Ovary (tissue), 9 donors: Measurements from ENCODE around the gene KLRC3. TPM values are rescaled to one million over a fixed set of nuclear protein-coding genes. Genes with fewer than 3 reads are reported as not detected.

ENCODE experiments used
- DNase-seq, 5 donors: peaks; one replicate each; pipeline ENCODE4 v3.0.0-alpha.2; 2019 to 2020
- H3K27ac ChIP-seq, 2 donors: fragments of 200-600 bp; one replicate each; pipeline versions ENCODE4 v1.5.1 to v1.8.0; 2019 to 2022
- H3K27me3 ChIP-seq: fragments of 200-600 bp; one replicate; pipeline ENCODE4 v1.8.0; 2022
- H3K36me3 ChIP-seq: fragments of 200-600 bp; sonication (generic); one replicate; pipeline ENCODE4 v1.5.1; 2019
- H3K4me1 ChIP-seq: one replicate; pipeline ENCODE4 v1.8.1; 2013; ENCODE audit warnings: mild to moderate bottlenecking, moderate library complexity; ENCODE audit not compliant: insufficient read depth
- H3K4me3 ChIP-seq: fragments of 200-600 bp; sonication (generic); one replicate; pipeline ENCODE4 v1.5.1; 2017
- H3K9me3 ChIP-seq, 2 donors: fragments of 200-600 bp in 1 of 2; sonication (generic) in 1 of 2; one replicate each; pipeline versions ENCODE4 v1.5.1 to v1.8.1; 2013 to 2019; ENCODE audit warnings: mild to moderate bottlenecking in 1 of 2, moderate library complexity in 1 of 2
- CTCF ChIP-seq, 3 donors: fragments of 450-650 bp in 2 of 3; fragments of 200-600 bp in 1 of 3; IDR thresholded peaks; one replicate each; pipeline versions ENCODE4 v1.5.1 to v1.8.0; 2016 to 2022; ENCODE audit warnings: antibody characterized with exemption in 3 of 3, mild to moderate bottlenecking in 1 of 3
- EP300 ChIP-seq: sonication (generic); formaldehyde crosslinking; IDR thresholded peaks from one replicate; pipeline ENCODE4 v1.6.1; 2017; ENCODE audit warnings: antibody characterized with exemption
- POLR2A ChIP-seq: fragments of 450-650 bp; IDR thresholded peaks from one replicate; pipeline ENCODE4 v1.6.1; 2017; ENCODE audit warnings: antibody characterized with exemption, mild to moderate bottlenecking, moderate library complexity
- WGBS, 3 donors: extraction: QIAGEN DNeasy Blood & Tissue Kit in 1 of 3; methylation state at CpG; one replicate each; pipeline versions ENCODE4 v1.1.5 to v1.1.7; 2013 to 2017; 5-methylcytosine and 5-hydroxymethylcytosine counted together
- intact Hi-C, 4 donors: fragments of 100-400 bp; cut with DNase I; formaldehyde crosslinking; loops; one replicate each; pipeline versions ENCODE4 v1.11.0 to v1.15.1; 2022 to 2023
- polyA plus RNA-seq, 2 donors: library from polyadenylated mRNA; stranded (reverse); fragments of 200-250 nt in 1 of 2; fragments of 350-450 nt in 1 of 2; fragmentation: Illumina TruSeq in 1 of 2; extraction: RNeasy Lipid Tissue Mini Kit (QIAGEN cat#74804) in 1 of 2; gene quantifications; one replicate each; pipeline ENCODE4 v1.2.3, GENCODE V29; 2013 to 2014
- total RNA-seq, 7 donors: library from RNA; depleted of rRNA in 2 of 7; stranded (reverse); fragments of >200 nt in 2 of 7; fragmentation: NEBNext Ultra II Directional in 3 of 7; extraction: Animal tissue kit (Norgen Biotek cat#: 25700) in 3 of 7; gene quantifications; one replicate each; pipeline versions ENCODE4 v1.1.0 to v1.2.4, GENCODE V29; 2016 to 2023
- donor health status: DM: no; HTN: no; CAD: no; lungs with moderate emphysema.
- donor health status: DM: no; HTN: no; CAD: no.
- donor health status: Bipolar disorder and iron deficiency.
- donor health status: DM: yes; HTN: yes; CAD: no.
- donor health status: DM: no; HTN: no; CAD: no.
- donor health status: DM: yes; HTN: yes; CAD: no.

KLRC3 gene
- total and polyA plus RNA-seq, 9 donors, result 0.19 to 0.90 (median 0.65) TPM; not detected in 5

GRCh38 chr12:10406725-10407124 lies 13.7 kb downstream of the KLRC3 start:
- H3K9me3 ChIP-seq, result no peaks in the 10 kb centered on the region
- DNase-seq, result no peak
- no peaks in the 10 kb centered on the region for H3K27me3 ChIP-seq
- H3K27ac ChIP-seq, result no peak overlapping the region
- no peaks in the 10 kb centered on the region for H3K4me1 ChIP-seq
- intact Hi-C loops, result no loop called here
- WGBS, 3 donors, result 80 to 89% (median 81%) methylated on average over 4 of the region's 4 CpGs
- no peak overlapping the region for H3K4me3 ChIP-seq
- no peak for TF ChIP-seq EP300
- no peak for TF ChIP-seq POLR2A
- no peak for TF ChIP-seq CTCF (IDR thresholded peaks at IDR 0.05)
- H3K36me3 ChIP-seq, result no peaks in the 10 kb centered on the region

- no peaks in the 10 kb centered on the region for H3K27me3 ChIP-seq
- 92 to 94% (median 93%) methylated on average over 5 of the region's 5 CpGs for WGBS, 3 donors
- H3K4me1 ChIP-seq, result no peaks in the 10 kb centered on the region
- TF ChIP-seq EP300 (no peak), POLR2A (no peak), CTCF (IDR thresholded peaks at IDR 0.05) (no peak)
- no peak overlapping the region for H3K27ac ChIP-seq
- H3K4me3 ChIP-seq, result no peak overlapping the region
- H3K36me3 ChIP-seq, result no peaks in the 10 kb centered on the region
- no peak for DNase-seq
- H3K9me3 ChIP-seq, result no peaks in the 10 kb centered on the region
- intact Hi-C loops, result no loop called here
Observed at GRCh38 chr12:10405294-10405693, 15.1 kb downstream of the KLRC3 start.

GRCh38 chr12:10404798-10405197 lies 15.6 kb downstream of the KLRC3 start:
- Histone ChIP-seq H3K36me3 (no peaks in the 10 kb centered on the region), H3K4me1 (no peaks in the 10 kb centered on the region)

GRCh38 chr12:10400829-10401228 lies 19.6 kb downstream of the KLRC3 start:
- Histone ChIP-seq H3K4me3 (no peak overlapping the region), H3K27me3 (no peaks in the 10 kb centered on the region)
- intact Hi-C loops, result no loop called here

More at GRCh38 chr12:10404798-10405197, 15.6 kb downstream of the KLRC3 start:
- Histone ChIP-seq H3K27me3 (no peaks in the 10 kb centered on the region), H3K4me3 (no peak overlapping the region), H3K27ac (no peak overlapping the region), H3K9me3 (no peaks in the 10 kb centered on the region)
- intact Hi-C loops, result no loop called here
- no peak for DNase-seq
- no peak for TF ChIP-seq CTCF (IDR thresholded peaks at IDR 0.05)
- no peak for TF ChIP-seq POLR2A
- TF ChIP-seq EP300, result no peak

More at GRCh38 chr12:10400829-10401228, 19.6 kb downstream of the KLRC3 start:
- Histone ChIP-seq H3K27ac (no peak overlapping the region), H3K9me3 (no peaks in the 10 kb centered on the region), H3K4me1 (no peaks in the 10 kb centered on the region), H3K36me3 (no peaks in the 10 kb centered on the region)
- no peak for DNase-seq
- no peak for TF ChIP-seq CTCF (IDR thresholded peaks at IDR 0.05)
- TF ChIP-seq POLR2A, result no peak
- no peak for TF ChIP-seq EP300
